Measurements from ENCODE around the gene FAM222B. TPM values are rescaled to one million over a fixed set of nuclear protein-coding genes. Genes with fewer than 3 reads are reported as not detected.

The FAM222B gene
- total and polyA plus RNA-seq, 9 of the 15 experiments (the other 6 are each of a cell fraction or from before 2014, with no cell fraction given), result 4.0 to 34.6 (median 7.5) TPM

DNA sequence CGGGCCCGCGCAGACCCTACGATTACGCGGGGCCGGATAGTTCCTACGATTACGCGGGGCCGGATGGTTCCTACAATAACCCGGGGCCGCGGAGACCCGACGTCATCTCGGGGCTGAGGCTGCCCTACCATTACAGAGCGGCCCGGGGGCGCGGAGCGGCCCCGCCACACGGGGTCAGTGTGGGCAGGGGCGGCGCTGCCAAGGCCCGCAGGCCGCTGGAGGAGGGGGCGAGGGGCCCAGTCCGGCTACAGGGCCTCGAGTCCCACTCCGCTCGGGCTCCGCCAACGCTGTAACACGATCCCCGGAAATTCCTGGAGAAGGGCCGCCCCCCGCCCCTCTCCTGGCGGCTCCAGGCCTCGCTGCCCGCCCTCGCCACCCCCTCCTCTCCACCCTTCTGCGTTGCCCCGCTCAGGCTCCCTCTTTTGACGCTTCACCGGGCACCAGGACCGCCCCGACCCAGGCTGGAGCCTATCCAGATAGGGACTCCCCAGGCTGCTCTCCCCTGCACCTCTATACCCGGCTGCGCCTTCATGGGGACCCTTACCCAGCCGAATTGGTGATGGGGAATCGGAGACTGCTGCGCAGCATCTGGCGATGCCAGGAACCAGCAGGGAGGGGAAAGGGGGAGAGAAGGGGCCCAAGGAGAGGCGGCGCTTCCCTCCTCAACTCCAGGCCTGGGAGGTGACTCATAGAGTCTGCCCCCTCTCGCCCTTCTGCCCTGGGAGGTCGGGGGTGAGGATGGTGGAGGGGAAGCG, 124.8 kb downstream of the FAM222B start, which contains the start of gene RAB34:
TSS of gene RAB34 (minus strand) at position 291 of the 755 bp plus-strand sequence. CDS start 602 bp downstream, outside the sequence.
- Histone ChIP-seq H3K9me1 (ENCODE audit: control insufficient read depth, insufficient read depth, low read length) (no peaks in the 10 kb centered on the region), H3K27ac (ENCODE audit: extremely low read depth, low read depth, low read length) (no peak within 1 kb of the TSS), H3K4me3 (no peak within 1 kb of the TSS), H2AFZ (ENCODE audit: low read depth, low read length) (no peak within 1 kb of the TSS), H3K9me3 (replicated peaks; ENCODE audit: control insufficient read depth, insufficient read depth, low read depth, low read length) (no peaks in the 10 kb centered on the region), H3K27me3 (ENCODE audit: control insufficient read depth in 2 of 2, insufficient read depth in 2 of 2, low read length in 2 of 2) (0 out of 5 replicates have a peak, but pooled peaks cover 0 to 11% of the 10 kb centered on the region in 2 experiments), H4K20me1 (replicated peaks; ENCODE audit: control insufficient read depth, insufficient read depth, low read length) (peaks cover 23% of the 10 kb centered on the region), H3K4me2 (ENCODE audit: insufficient read depth, low read length) (0 out of 2 replicates have a peak within 1 kb of the TSS, but pooled peaks have one; percentile 96), H3K9ac (ENCODE audit: insufficient read depth in 1 of 2, low read depth in 2 of 2, low read length in 2 of 2) (peak within 1 kb of the TSS in 1 of 2 experiments; percentile 31; a peak in 2 of 4 replicates), H3K36me3 (ENCODE audit: control insufficient read depth, insufficient read depth, low read length) (peaks cover 27% of the 10 kb centered on the region), H3K79me2 (ENCODE audit: control insufficient read depth, insufficient read depth, low read length) (peaks cover 39% of the 10 kb centered on the region), H3K4me1 (replicated peaks in 1 of 2; ENCODE audit: control insufficient read depth in 2 of 2, insufficient read depth in 2 of 2, low read length in 2 of 2) (peaks cover 25 to 35% of the 10 kb centered on the region in 2 experiments)
- ChIA-PET CTCF (ENCODE audit: low intra/inter-chr PET ratio) (no interaction called here), POLR2A (no interaction called here)
- intact Hi-C loops (cut with micrococcal nuclease) (loop anchor here (2.0 kb wide), 1 partner anchor 71 kb away; no protein-coding TSS in a partner anchor), in situ Hi-C loops (cut with MboI) (no loop called here)
- FAIRE-seq (no peak), DNase-seq (ENCODE audit: extremely low read depth in 1 of 4, low spot score in 3 of 4) (no peak), ATAC-seq (no peak)
- no TSS peak for BruUV-seq (replicated peaks)
- 76% methylated on average over 25 of the region's 60 CpGs for WGBS (ENCODE audit: insufficient coverage, low coverage, missing lambda C conversion rate)
- 0 out of 2 replicates have a peak, but pooled peaks have one; percentile 5 for TF ChIP-seq ZBTB33 (CRISPR knock-in tag; IDR thresholded peaks at IDR 0.05)
- peak; percentile 29 for TF ChIP-seq PCBP1 (IDR thresholded peaks at IDR 0.05; ENCODE audit: low read depth, low read length, poor library complexity, severe bottlenecking)
- peak; percentile 6 for TF ChIP-seq FIP1L1 (IDR thresholded peaks at IDR 0.05; ENCODE audit: low read depth, low read length, poor library complexity, severe bottlenecking)
- TF ChIP-seq CREBBP (IDR thresholded peaks at IDR 0.05; ENCODE audit: low read depth, low read length), result no peak

Data from K562 (cell line).